HG03565 (cell line): ENCODE data around the gene IRF6.

ENCODE experiments used
- ATAC-seq: cut with Tn5 transposase; IDR thresholded peaks from one replicate; pipeline ENCODE4 v1.9.1; 2021; ENCODE audit warnings: mild to moderate bottlenecking, moderate library complexity; ENCODE audit not compliant: unreplicated experiment

IRF6 gene

DNA sequence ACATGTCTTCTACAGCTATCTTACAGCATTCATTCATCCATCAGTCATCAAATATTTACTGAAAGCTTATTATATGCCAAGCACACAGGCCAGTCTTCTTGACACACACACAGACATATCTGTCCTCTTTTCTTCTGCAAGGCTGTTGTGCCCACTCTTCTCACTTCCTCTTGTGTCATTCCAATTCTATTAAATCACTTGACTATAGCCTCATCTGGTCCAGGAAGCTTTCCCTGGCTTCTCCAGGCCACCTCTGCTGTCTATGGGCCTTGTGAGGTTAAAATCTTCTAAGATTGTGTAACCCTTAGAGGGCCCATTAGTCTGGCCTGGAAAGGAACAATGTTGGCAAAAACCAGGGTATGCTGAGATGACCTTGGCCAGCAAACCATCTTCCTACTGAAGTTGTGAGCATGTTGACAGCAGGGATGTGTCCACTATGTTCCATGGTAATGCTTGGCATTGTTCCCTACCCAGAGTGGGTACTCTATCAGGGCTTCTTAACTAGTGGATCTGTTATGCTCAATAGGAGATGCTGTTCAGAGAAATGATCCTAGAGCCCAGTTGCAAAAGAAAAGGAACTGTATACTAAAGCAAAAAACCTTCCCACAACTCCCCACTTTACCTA, 44.8 kb downstream of the IRF6 start:
- no peak for ATAC-seq

DNA sequence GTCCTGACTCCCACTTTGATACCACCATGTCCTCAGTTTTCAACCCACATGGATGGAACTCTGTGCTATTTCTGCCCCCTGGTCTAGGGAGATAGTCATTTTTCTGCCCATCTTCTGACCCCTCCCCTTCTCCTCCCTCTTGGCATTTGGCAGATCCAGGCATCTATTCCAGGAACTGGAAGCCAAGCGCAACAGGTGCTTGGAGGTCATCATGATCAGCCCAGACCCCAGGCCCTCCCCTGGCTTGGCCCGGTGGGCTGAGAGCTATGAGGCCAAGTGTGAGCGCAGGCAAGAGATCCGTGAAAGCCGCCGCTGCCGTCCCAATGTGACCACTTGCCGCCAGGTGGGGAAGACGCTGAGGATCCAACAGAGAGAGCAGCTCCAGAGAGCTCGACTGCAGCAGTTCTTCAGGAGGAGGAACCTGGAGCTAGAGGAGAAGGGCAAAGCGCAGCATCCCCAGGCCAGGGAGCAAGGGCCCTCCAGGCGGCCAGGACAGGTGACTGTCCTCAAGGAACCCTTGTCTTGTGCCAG, 46.0 kb downstream of the IRF6 start:
- no peak for ATAC-seq

- no peak for ATAC-seq
These were observed 47.5 kb downstream of the IRF6 start for GRCh38 chr1:209758400-209758799.

DNA sequence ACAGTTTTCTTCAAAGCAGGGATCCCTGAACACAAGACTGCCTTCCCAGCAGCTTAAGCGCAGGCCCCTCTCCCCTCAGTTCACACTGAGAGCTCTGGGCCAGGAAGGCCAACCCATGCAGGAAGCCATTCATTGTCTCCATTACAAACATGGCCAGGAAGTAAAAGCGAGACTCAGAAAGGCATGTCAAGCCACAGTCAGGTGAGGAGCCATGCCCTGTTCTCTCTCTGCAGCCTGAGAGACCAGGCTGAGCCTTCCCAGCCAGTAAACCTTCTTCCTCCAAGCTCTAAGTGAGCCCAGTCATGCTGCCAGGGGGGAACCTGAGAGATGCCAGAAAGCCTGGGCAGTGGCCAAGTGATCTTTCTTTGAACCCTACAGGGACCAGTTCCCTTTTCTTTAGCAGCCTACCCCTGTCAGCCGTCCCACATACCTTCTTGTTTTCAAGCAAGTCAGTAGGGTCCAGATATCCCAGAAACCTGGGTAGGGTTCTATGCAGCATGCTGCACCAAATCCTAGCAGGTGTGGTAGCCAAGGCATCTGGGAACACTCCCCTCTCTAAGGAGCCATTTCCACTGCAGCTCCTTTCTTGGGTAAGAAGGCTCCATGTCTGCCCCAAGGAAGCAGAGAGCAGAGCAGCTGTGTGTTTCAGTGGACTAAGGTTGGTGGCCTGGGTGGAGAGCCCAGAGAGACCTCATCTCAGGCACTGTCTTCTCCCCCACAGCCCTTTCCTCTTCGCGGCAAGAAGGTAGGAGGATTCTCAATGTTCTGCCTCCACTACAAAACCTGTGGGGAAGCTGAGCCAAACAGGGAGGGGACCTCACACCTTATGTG, 49.1 kb downstream of the IRF6 start:
- ATAC-seq, result no peak

- ATAC-seq, result peak; percentile 69
These were observed 49.9 kb downstream of the IRF6 start, which contains the start of gene TRAF3IP3 for GRCh38 chr1:209755926-209756614. TSS of gene TRAF3IP3 (plus strand) at chr1:209756053. CDS start at chr1:209760040, 3,987 bp downstream.

GRCh38 chr1:209755256-209755655, 50.7 kb downstream of the IRF6 start:
- ATAC-seq, result no peak

DNA sequence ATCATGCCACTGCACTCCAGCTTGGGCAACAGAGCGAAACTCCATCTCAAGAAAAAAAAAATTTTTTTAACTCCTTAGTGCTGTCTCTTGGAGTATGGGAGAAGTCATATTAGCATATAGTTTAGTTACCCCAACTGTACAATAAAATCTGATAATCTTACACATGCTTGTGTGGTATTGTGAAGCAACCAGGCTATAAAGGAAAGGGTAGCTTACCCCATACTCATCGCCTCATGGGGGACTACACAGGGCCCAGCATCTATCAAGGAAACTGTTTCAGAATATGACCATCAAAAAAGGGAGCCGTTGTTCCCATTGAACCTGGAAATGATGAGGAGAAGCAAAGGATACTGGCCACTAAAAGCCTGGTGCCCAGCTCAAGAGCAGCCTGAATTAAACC, 53.1 kb downstream of the IRF6 start:
- no peak for ATAC-seq

- peak; percentile 48 for ATAC-seq
These were observed 54.2 kb downstream of the IRF6 start for GRCh38 chr1:209751627-209752231.

DNA sequence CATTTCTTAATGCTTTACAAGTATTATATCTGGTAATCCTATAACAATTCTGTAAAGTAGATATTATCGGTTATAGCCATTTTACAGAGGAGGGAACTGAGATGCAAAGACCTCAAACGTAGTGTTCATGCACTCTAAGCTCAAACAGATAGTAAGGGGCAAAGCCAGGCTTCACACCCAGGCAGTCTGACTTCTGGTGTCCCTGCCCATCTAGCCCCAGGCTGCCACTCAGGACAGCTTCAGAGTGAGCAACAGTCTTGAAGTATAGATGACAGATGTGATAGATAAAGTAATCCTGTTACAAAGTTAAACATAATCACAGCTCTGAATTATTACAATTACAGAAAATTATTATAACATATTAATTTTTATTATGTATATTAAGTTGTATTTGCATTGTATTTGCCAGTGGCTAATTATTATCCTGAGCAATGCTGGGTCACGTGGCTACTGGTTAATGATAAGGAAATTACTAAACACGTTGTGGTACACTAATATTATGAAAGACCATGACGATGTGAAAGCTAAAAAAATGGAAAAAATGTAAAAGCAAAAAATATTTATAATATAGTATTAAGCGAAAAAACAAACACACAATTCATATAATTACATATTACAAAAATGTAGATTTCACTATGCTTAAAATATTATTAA, 56.1 kb downstream of the IRF6 start:
- no peak for ATAC-seq

DNA sequence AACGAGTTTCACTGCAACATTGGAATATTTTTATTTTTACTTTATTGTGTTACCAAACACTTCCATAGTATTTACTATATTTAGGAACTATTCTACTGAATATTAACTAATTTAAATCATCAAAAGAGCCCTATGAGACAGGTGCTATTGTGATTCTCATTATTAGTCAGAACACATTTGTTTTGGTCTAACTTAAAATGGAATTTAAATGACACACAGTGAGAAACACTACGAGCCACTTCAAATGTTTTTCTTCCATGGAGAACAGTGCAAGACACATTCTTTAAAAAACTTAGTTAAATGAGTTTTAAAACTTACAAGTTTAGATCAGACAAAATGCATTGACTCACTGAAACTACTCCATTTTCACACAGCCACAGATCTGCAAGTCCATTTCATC, 56.7 kb downstream of the IRF6 start:
- ATAC-seq, result no peak

GRCh38 chr1:209748620-209749019, 57.3 kb downstream of the IRF6 start:
- ATAC-seq, result no peak

- peak; percentile 70 for ATAC-seq
These were observed 58.2 kb downstream of the IRF6 start for GRCh38 chr1:209747580-209748262.

GRCh38 chr1:209746451-209747165, 59.3 kb downstream of the IRF6 start:
- ATAC-seq, result no peak

DNA sequence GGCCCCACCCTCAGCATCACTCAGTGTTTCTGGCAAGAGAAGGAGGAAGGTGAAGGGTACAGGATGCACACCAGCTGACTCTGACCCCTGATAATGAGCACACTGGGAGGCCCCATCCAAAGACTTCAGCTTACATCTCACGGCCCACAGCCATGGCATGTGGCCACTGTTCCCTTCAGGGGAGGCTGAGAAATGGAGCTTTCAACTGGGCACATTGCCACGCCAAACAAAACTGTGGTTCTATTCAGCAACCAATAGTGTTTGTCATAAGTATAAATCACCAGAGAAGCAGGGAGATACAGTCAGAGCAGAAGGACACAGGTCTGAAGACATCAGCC, 62.8 kb downstream of the IRF6 start:
- ATAC-seq, result no peak

- no peak for ATAC-seq
These were observed 63.4 kb downstream of the IRF6 start for GRCh38 chr1:209742409-209743144.

GRCh38 chr1:209741889-209742288, 64.1 kb downstream of the IRF6 start:
- ATAC-seq, result no peak

- ATAC-seq, result no peak
These were observed 64.7 kb downstream of the IRF6 start for GRCh38 chr1:209741193-209741592.

DNA sequence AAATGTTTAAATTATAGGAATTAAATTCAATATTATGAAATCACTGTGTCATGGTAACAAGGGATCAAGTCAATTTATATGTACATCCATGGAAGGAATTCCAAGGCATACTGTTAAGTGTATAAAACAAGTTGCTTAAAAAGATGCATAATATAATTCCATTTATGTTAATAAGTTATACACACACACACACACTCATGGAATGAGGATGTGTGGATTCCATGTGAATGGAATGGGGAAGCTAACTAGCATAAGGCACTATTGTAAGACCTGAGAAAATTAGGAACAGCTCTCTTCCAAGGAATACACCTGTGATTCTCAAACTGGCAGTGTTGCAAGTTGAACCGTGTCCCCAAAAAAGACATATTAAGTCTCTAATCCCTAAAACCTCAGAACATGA, 67.7 kb downstream of the IRF6 start:
- ATAC-seq, result no peak

GRCh38 chr1:209737118-209737505, 68.8 kb downstream of the IRF6 start:
- no peak for ATAC-seq
